Urothelium cell line (cell line): ENCODE results near the gene PNN.
"Not testable (repeated sequence)": the region's sequence is repeated elsewhere in the genome, so short reads cannot be mapped to it uniquely, and the experiment has no call there.

Experiments used
- DNase-seq: peaks from one replicate; pipeline ENCODE4 v3.0.0; 2011; ENCODE audit warnings: low spot score, mixed read lengths
- FAIRE-seq: peaks from 2 replicates; lab custom pipeline; 2011; peaks lifted over from hg19 to GRCh38; lab: Jason Lieb, UNC

Gene PNN

GRCh38 chr14:39228509-39229221, 53.6 kb downstream of the PNN start:
- DNase-seq: no peak
- no peak for FAIRE-seq

DNA sequence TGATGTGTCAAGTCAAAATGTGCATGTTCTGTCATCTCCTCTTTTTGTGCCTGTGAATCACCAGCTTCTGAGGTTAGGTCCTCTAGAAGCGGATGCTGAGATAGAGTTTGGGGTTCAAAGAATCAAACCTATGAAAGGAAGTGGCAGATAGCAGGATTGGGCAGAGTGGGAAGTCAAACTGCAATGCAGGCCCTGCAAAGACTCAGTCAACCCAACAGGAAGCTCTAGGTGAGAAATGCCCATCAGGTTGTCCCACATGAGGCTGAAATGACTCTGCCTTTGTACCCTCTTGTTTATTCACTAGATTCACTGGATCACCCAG, 54.1 kb downstream of the PNN start:
- DNase-seq (no peak), FAIRE-seq (no peak)

DNA sequence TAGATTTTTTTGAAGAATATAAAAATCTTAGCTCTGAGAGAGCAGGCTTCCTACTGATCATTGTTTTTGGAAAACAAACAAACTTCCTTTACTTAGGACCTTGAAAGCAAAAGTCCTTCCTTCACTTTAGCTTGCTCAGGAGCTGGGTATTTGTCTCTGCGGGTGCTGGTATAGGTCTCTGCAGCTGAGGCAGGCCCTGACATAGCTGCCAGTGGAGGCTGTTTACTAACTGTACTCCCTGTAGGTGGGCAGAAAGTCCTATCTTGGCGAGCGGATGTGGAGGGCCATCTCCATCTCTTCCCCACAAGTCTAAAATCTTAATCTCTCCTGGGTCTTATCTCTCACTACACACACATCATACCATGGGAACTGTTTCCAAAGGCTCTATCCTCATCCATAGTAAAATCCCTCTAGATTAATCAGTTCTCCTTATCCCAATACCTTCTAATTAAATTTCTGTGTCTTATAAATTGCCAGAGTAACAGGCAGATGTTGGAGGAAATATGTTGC, 54.6 kb downstream of the PNN start:
- no peak for DNase-seq
- no peak for FAIRE-seq

- DNase-seq (no peak), FAIRE-seq (no peak)
Observed at GRCh38 chr14:39230416-39231035, 55.5 kb downstream of the PNN start.

DNA sequence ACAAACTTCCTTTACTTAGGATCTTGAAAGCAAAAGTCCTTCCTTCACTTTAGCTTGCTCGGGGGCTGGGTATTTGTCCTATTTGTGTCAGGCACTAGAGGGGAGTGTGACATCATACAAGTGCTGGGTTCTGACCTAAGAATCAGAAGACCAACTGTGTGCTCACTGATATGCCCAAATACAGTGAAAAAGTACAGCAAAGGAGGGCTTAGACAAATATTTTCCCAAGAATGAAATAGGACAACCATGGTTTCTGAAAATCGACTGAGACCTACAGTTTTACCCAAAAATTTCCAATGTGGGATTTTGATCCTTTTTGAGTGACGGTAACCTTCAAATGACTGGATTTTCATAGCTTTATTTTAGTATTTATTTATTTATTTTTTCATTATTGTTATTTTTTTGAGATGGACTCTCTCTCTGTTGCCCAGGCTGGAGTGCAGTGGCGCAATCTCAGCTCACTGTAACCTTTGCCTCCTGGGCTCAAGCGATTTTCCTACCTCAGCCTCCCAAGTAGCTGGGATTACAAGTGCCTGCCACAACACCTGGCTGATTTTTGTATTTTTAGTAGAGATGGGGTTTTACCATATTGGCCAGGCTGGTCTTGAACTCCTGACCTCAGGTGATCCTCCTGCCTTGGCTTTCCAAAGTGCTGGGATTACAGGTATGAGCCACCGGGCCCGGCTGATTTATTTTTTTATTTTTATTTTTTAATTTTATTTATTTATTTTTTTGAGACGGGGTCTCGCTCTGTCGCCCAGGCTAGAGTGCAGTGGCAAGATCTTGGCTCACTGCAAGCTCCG, 56.9 kb downstream of the PNN start:
- DNase-seq, FAIRE-seq: not testable (repeated sequence)
